HEK293 (cell line): ENCODE results near the gene ARID3B.
A peak's percentile ranks its signal among the peaks of the same experiment; 100 is the strongest.

Experiments used
- EGR2 ChIP-seq: fragments of 450-650 bp; formaldehyde crosslinking; IDR thresholded peaks from 2 replicates; pipeline ENCODE4 v1.5.1; 2016; ENCODE audit warnings: low read depth, missing biosample characterization, missing genetic modification characterization
- KLF16 ChIP-seq: fragments of 450-650 bp; formaldehyde crosslinking; IDR thresholded peaks from 2 replicates; pipeline ENCODE4 v1.5.1; 2017; ENCODE audit warnings: missing biosample characterization, missing genetic modification characterization
- KLF8 ChIP-seq: fragments of 450-650 bp; formaldehyde crosslinking; IDR thresholded peaks from 2 replicates; pipeline ENCODE4 v1.5.1; 2016; ENCODE audit warnings: missing biosample characterization, missing genetic modification characterization
- PRDM2 ChIP-seq: fragments of 450-650 bp; formaldehyde crosslinking; IDR thresholded peaks from 2 replicates; pipeline ENCODE4 v1.5.1; 2016; ENCODE audit warnings: missing biosample characterization, missing genetic modification characterization, borderline replicate concordance
- RBAK ChIP-seq: fragments of 450-650 bp; formaldehyde crosslinking; IDR thresholded peaks from 2 replicates; pipeline ENCODE4 v1.5.1; 2016; ENCODE audit warnings: missing biosample characterization, missing genetic modification characterization
- SP7 ChIP-seq: fragments of 450-650 bp; formaldehyde crosslinking; IDR thresholded peaks from 2 replicates; pipeline ENCODE4 v1.5.1; 2016; ENCODE audit warnings: missing biosample characterization, missing genetic modification characterization
- ZBTB20 ChIP-seq: fragments of 450-650 bp; formaldehyde crosslinking; IDR thresholded peaks from 2 replicates; pipeline ENCODE4 v1.5.1; 2016; ENCODE audit warnings: missing biosample characterization, missing genetic modification characterization
- ZBTB8A ChIP-seq: fragments of 450-650 bp; formaldehyde crosslinking; IDR thresholded peaks from 2 replicates; pipeline ENCODE4 v1.5.1; 2016; ENCODE audit warnings: missing biosample characterization, missing genetic modification characterization
- ZEB2 ChIP-seq: fragments of 450-650 bp; formaldehyde crosslinking; IDR thresholded peaks from 2 replicates; pipeline ENCODE4 v1.5.1; 2016; ENCODE audit warnings: missing biosample characterization, missing genetic modification characterization
- ZNF114 ChIP-seq: fragments of 450-650 bp; formaldehyde crosslinking; IDR thresholded peaks from 2 replicates; pipeline ENCODE4 v1.5.0; 2017; ENCODE audit warnings: missing biosample characterization, missing genetic modification characterization
- ZNF157 ChIP-seq: fragments of 450-650 bp; formaldehyde crosslinking; IDR thresholded peaks from 2 replicates; pipeline ENCODE4 v1.5.1; 2016; ENCODE audit warnings: missing biosample characterization, missing genetic modification characterization
- ZNF18 ChIP-seq: fragments of 450-650 bp; formaldehyde crosslinking; IDR thresholded peaks from 2 replicates; pipeline ENCODE4 v1.5.1; 2016; ENCODE audit warnings: missing biosample characterization, missing genetic modification characterization
- ZNF223 ChIP-seq: fragments of 450-650 bp; formaldehyde crosslinking; IDR thresholded peaks from 2 replicates; pipeline ENCODE4 v1.5.1; 2016; ENCODE audit warnings: missing biosample characterization, missing genetic modification characterization
- ZNF394 ChIP-seq: fragments of 450-650 bp; formaldehyde crosslinking; IDR thresholded peaks from 2 replicates; pipeline ENCODE4 v1.5.1; 2016; ENCODE audit warnings: missing biosample characterization, missing genetic modification characterization, mild to moderate bottlenecking, moderate library complexity, borderline replicate concordance
- ZNF48 ChIP-seq: fragments of 450-650 bp; formaldehyde crosslinking; IDR thresholded peaks from 2 replicates; pipeline ENCODE4 v1.5.1; 2016; ENCODE audit warnings: missing biosample characterization, missing genetic modification characterization
- ZNF518A ChIP-seq: fragments of 450-650 bp; formaldehyde crosslinking; conservative IDR thresholded peaks from 2 replicates; pipeline ENCODE4 v1.5.1; 2016; ENCODE audit warnings: low read depth, missing biosample characterization, missing genetic modification characterization
- ZNF521 ChIP-seq: fragments of 450-650 bp; formaldehyde crosslinking; IDR thresholded peaks from 2 replicates; pipeline ENCODE4 v1.5.1; 2017; ENCODE audit warnings: missing biosample characterization, mild to moderate bottlenecking, missing genetic modification characterization
- ZNF530 ChIP-seq: fragments of 450-650 bp; formaldehyde crosslinking; IDR thresholded peaks from 2 replicates; pipeline ENCODE4 v1.5.1; 2016; ENCODE audit warnings: low read depth, missing biosample characterization, missing genetic modification characterization
- ZNF580 ChIP-seq: fragments of 450-650 bp; formaldehyde crosslinking; IDR thresholded peaks from 2 replicates; pipeline ENCODE4 v1.5.1; 2016; ENCODE audit warnings: missing biosample characterization, missing genetic modification characterization
- ZNF585B ChIP-seq: fragments of 450-650 bp; formaldehyde crosslinking; IDR thresholded peaks from 2 replicates; pipeline ENCODE4 v1.5.1; 2016; ENCODE audit warnings: missing biosample characterization, missing genetic modification characterization
- ZNF76 ChIP-seq: fragments of 450-650 bp; formaldehyde crosslinking; IDR thresholded peaks from 2 replicates; pipeline ENCODE4; 2016; ENCODE audit warnings: low read depth, missing biosample characterization, missing genetic modification characterization, borderline replicate concordance
- ZNF785 ChIP-seq: fragments of 450-650 bp; formaldehyde crosslinking; IDR thresholded peaks from 2 replicates; pipeline ENCODE4 v1.5.1; 2016; ENCODE audit warnings: missing biosample characterization, missing genetic modification characterization
- TF ChIP-seq, protein P1 (sequence below): fragments of 450-650 bp; formaldehyde crosslinking; IDR thresholded peaks from 2 replicates; pipeline ENCODE4 v1.5.1; 2016; ENCODE audit warnings: missing biosample characterization, missing genetic modification characterization

The ARID3B gene

GRCh38 chr15:74614744-74615507 lies 73.9 kb downstream of the ARID3B start (continued):
- TF ChIP-seq ZNF518A (tag by site-specific recombination) (no peak), ZNF114 (tag by site-specific recombination) (no peak), ZNF785 (peak; percentile 83; the same call in 1 of the 2 replicates), ZNF394 (peak; percentile 40; the same call in 1 of the 2 replicates), SP7 (tag by site-specific recombination) (peak; percentile 89), ZNF580 (tag by site-specific recombination) (peak; percentile 93), ZNF48 (tag by site-specific recombination) (no peak), RBAK (peak; percentile 34; the same call in 1 of the 2 replicates), ZNF223 (no peak), ZNF585B (no peak; the same call in 1 of the 2 replicates), ZNF157 (tag by site-specific recombination) (no peak), KLF16 (tag by site-specific recombination) (peak; percentile 84), EGR2 (peak; percentile 69), ZBTB8A (tag by site-specific recombination) (peak; percentile 40), KLF8 (peak; percentile 82; the same call in 1 of the 2 replicates), ZBTB20 (tag by site-specific recombination) (peak; percentile 97), ZNF530 (tag by site-specific recombination) (no peak), ZNF521 (tag by site-specific recombination) (no peak), ZNF76 (peak; percentile 17; the same call in 1 of the 2 replicates), ZNF18 (peak; percentile 37; the same call in 1 of the 2 replicates), ZEB2 (tag by site-specific recombination) (peak; percentile 94), PRDM2 (tag by site-specific recombination) (0 out of 2 replicates have a peak, but pooled peaks have one; percentile 66)
- TF ChIP-seq, protein P1, sequence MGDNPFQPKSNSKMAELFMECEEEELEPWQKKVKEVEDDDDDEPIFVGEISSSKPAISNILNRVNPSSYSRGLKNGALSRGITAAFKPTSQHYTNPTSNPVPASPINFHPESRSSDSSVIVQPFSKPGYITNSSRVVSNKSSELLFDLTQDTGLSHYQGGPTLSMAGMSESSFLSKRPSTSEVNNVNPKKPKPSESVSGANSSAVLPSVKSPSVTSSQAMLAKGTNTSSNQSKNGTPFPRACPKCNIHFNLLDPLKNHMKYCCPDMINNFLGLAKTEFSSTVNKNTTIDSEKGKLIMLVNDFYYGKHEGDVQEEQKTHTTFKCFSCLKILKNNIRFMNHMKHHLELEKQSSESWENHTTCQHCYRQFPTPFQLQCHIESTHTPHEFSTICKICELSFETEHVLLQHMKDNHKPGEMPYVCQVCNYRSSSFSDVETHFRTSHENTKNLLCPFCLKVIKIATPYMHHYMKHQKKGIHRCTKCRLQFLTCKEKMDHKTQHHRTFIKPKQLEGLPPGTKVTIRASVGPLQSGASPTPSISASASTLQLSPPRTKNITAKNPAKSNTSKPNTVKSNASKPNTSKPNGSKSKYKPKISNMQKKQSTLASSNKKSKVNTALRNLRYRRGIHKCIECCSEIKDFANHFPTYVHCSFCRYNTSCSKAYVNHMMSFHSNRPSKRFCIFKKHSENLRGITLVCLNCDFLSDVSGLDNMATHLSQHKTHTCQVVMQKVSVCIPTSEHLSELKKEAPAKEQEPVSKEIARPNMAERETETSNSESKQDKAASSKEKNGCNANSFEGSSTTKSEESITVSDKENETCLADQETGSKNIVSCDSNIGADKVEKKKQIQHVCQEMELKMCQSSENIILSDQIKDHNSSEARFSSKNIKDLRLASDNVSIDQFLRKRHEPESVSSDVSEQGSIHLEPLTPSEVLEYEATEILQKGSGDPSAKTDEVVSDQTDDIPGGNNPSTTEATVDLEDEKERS (tag by site-specific recombination), result 0 out of 2 replicates have a peak, but pooled peaks have one; percentile 37
